ENCODE results near the gene MRPS22.

The MRPS22 gene

GRCh38 chr3:139343895-139344856 is at the start of gene MRPS22:
MRPS22 (plus strand) TSS chr3:139344020; CDS start chr3:139344027, 7 bp downstream.
- peak; percentile 72 for DNase-seq

GRCh38 chr3:139295040-139295439 is 48.8 kb upstream of the MRPS22 start:
- DNase-seq = no peak

GRCh38 chr3:139296141-139296718 is 47.6 kb upstream of the MRPS22 start:
- no peak for DNase-seq

GRCh38 chr3:139297588-139298311 is 46.1 kb upstream of the MRPS22 start:
- DNase-seq = no peak

GRCh38 chr3:139299261-139300132 is 44.3 kb upstream of the MRPS22 start:
- no peak for DNase-seq

GRCh38 chr3:139300416-139300815 is 43.4 kb upstream of the MRPS22 start:
- no peak for DNase-seq

GRCh38 chr3:139301183-139301582 is 42.6 kb upstream of the MRPS22 start:
- no peak for DNase-seq

GRCh38 chr3:139301654-139302053 is 42.2 kb upstream of the MRPS22 start:
- no peak for DNase-seq

- no peak for DNase-seq
Measured at GRCh38 chr3:139302084-139302800, 41.6 kb upstream of the MRPS22 start.

GRCh38 chr3:139302801-139303113 is 41.1 kb upstream of the MRPS22 start:
- no peak for DNase-seq

GRCh38 chr3:139303216-139303615 is 40.6 kb upstream of the MRPS22 start:
- DNase-seq = no peak

GRCh38 chr3:139304383-139304782 is 39.4 kb upstream of the MRPS22 start:
- no peak for DNase-seq

GRCh38 chr3:139306078-139306477 is 37.7 kb upstream of the MRPS22 start:
- DNase-seq = no peak

GRCh38 chr3:139307072-139307491 is 36.7 kb upstream of the MRPS22 start:
- DNase-seq = no peak

GRCh38 chr3:139307601-139308555 is 35.9 kb upstream of the MRPS22 start:
- no peak for DNase-seq

- no peak for DNase-seq
Measured at GRCh38 chr3:139308560-139308959, 35.3 kb upstream of the MRPS22 start.

- no peak for DNase-seq
Measured at GRCh38 chr3:139309061-139309591, 34.7 kb upstream of the MRPS22 start.

GRCh38 chr3:139309880-139310279 is 33.9 kb upstream of the MRPS22 start:
- DNase-seq = no peak

- DNase-seq = no peak
Measured at GRCh38 chr3:139310474-139310933, 33.3 kb upstream of the MRPS22 start.

- DNase-seq = no peak
Measured at GRCh38 chr3:139311557-139311956, 32.3 kb upstream of the MRPS22 start.
